IMR-90 (cell line): ENCODE results near the gene METTL15. TPM values are rescaled to one million over a fixed set of nuclear protein-coding genes. Genes with fewer than 3 reads are reported as not detected.

Experiments used
- ATAC-seq: fragments of 200-7000 bp; cut with Tn5 transposase; 2 replicates; pipeline ENCODE4 v1.9.1; 2020; ENCODE audit warnings: low read depth, mild to moderate bottlenecking, moderate library complexity
- BruUV-seq: library from RNA; stranded (reverse); fragments of 400-500 nt; replicated peaks from 2 replicates; lab custom pipeline; 2021; lab: Mats Ljungman, UMichigan
- CTCF ChIA-PET: fragments of 300-600 bp; formaldehyde crosslinking; extraction: SDS; loops from one replicate; lab custom pipeline; 2021; ENCODE audit warnings: antibody characterized with exemption; lab: Yijun Ruan, JAX
- POLR2A ChIA-PET: fragments of 300-600 bp; sonication (Branson Sonifier 250); formaldehyde crosslinking; loops from one replicate; lab custom pipeline; 2022; ENCODE audit warnings: antibody characterized with exemption; ENCODE audit not compliant: unreplicated experiment; lab: Charles Lee
- DNase-seq: peaks from one replicate; pipeline ENCODE4 v3.0.0; 2013
- H2AFZ ChIP-seq: replicated peaks from 2 replicates; pipeline ENCODE3; 2013; ENCODE audit warnings: low read length, mild to moderate bottlenecking; ENCODE audit not compliant: poor library complexity
- H2AK5ac ChIP-seq: 2 replicates; pipeline ENCODE4 v1.6.1; 2013; ENCODE audit warnings: low read depth, low read length, inconsistent platforms
- H2AK9ac ChIP-seq: replicated peaks from 2 replicates; pipeline ENCODE3; 2013; ENCODE audit warnings: mild to moderate bottlenecking, low read depth, low read length, moderate library complexity; ENCODE audit not compliant: poor library complexity
- H2BK120ac ChIP-seq: 2 replicates; pipeline ENCODE4 v1.6.1; 2013; ENCODE audit warnings: low read depth, low read length, inconsistent platforms
- H2BK15ac ChIP-seq: 3 replicates; pipeline ENCODE4 v1.6.1; 2013; ENCODE audit warnings: low read depth, low read length, inconsistent platforms
- H2BK20ac ChIP-seq: 2 replicates; pipeline ENCODE4 v1.6.1; 2013; ENCODE audit warnings: low read depth, mild to moderate bottlenecking, inconsistent platforms, low read length, moderate library complexity
- H2BK5ac ChIP-seq: 2 replicates; pipeline ENCODE4 v1.6.1; 2013; ENCODE audit warnings: mild to moderate bottlenecking, low read depth, low read length, inconsistent platforms; ENCODE audit not compliant: poor library complexity, severe bottlenecking
- H3K14ac ChIP-seq: replicated peaks from 2 replicates; pipeline ENCODE4 v1.6.1; 2013; ENCODE audit warnings: low read depth, low read length, inconsistent platforms
- H3K18ac ChIP-seq: 2 replicates; pipeline ENCODE4 v1.6.1; 2013; ENCODE audit warnings: low read depth, low read length, control low read depth
- H3K23ac ChIP-seq: 2 replicates; pipeline ENCODE4 v1.6.1; 2013; ENCODE audit warnings: low read depth, low read length, inconsistent platforms
- H3K27ac ChIP-seq: 2 replicates; pipeline ENCODE4 v1.5.1; 2013; ENCODE audit warnings: mild to moderate bottlenecking, control low read depth, low read length; ENCODE audit not compliant: insufficient read depth
- H3K27me3 ChIP-seq: 2 replicates; pipeline ENCODE4 v1.6.1; 2013; ENCODE audit warnings: low read length; ENCODE audit not compliant: control insufficient read depth, insufficient read depth
- H3K36me3 ChIP-seq: 2 replicates; pipeline ENCODE4 v1.6.1; 2013; ENCODE audit warnings: low read length, mixed read lengths; ENCODE audit not compliant: control insufficient read depth, insufficient read depth
- H3K4ac ChIP-seq: 2 replicates; pipeline ENCODE4 v1.6.1; 2013; ENCODE audit warnings: low read depth, low read length, inconsistent platforms
- H3K4me1 ChIP-seq: 2 replicates; pipeline ENCODE4 v1.6.1; 2013; ENCODE audit warnings: low read length, mixed read lengths; ENCODE audit not compliant: control insufficient read depth, insufficient read depth
- H3K4me2 ChIP-seq: 2 replicates; pipeline ENCODE4 v1.6.1; 2013; ENCODE audit warnings: low read depth, mild to moderate bottlenecking, control low read depth, low read length, moderate library complexity
- H3K4me3 ChIP-seq: 2 replicates; pipeline ENCODE4 v1.5.1; 2013; ENCODE audit warnings: low read depth, mild to moderate bottlenecking, control low read depth, low read length, moderate library complexity; ENCODE audit not compliant: insufficient read depth
- H3K56ac ChIP-seq: 2 replicates; pipeline ENCODE4 v1.6.1; 2013; ENCODE audit warnings: low read length, inconsistent platforms; ENCODE audit not compliant: insufficient read depth; ENCODE audit errors: extremely low read depth
- H3K79me1 ChIP-seq, 2 experiments: 2 replicates each; pipeline ENCODE4 v1.6.1; 2013; ENCODE audit warnings: low read length in 2 of 2, inconsistent platforms in 1 of 2, low read depth in 1 of 2
- H3K9ac ChIP-seq: 2 replicates; pipeline ENCODE4 v1.6.1; 2013; ENCODE audit warnings: low read depth, low read length, control low read depth
- H3K9me1 ChIP-seq: 2 replicates; pipeline ENCODE4 v1.6.1; 2013; ENCODE audit warnings: low read length, inconsistent platforms; ENCODE audit not compliant: insufficient read depth
- H3K9me3 ChIP-seq: 2 replicates; pipeline ENCODE4 v1.6.1; 2013; ENCODE audit warnings: low read length; ENCODE audit not compliant: control insufficient read depth, insufficient read depth
- H4K20me1 ChIP-seq: 2 replicates; pipeline ENCODE4 v1.6.1; 2013; ENCODE audit warnings: low read length, inconsistent platforms; ENCODE audit not compliant: insufficient read depth
- H4K5ac ChIP-seq: 2 replicates; pipeline ENCODE4 v1.6.1; 2013; ENCODE audit warnings: mild to moderate bottlenecking, low read depth, low read length, control low read depth
- H4K8ac ChIP-seq, 2 experiments: 2 replicates each; pipeline ENCODE4 v1.6.1; 2013; ENCODE audit warnings: low read depth in 2 of 2, low read length in 2 of 2, control low read depth in 1 of 2, inconsistent platforms in 1 of 2
- H4K91ac ChIP-seq: 2 replicates; pipeline ENCODE4 v1.6.1; 2013; ENCODE audit warnings: low read depth, low read length, inconsistent platforms; ENCODE audit not compliant: insufficient read depth
- MAFK ChIP-seq: IDR thresholded peaks from 2 replicates; pipeline ENCODE4 v1.6.1; 2012; ENCODE audit warnings: low read depth, low read length, improper control_type of control experiment
- MAZ ChIP-seq: IDR thresholded peaks from 2 replicates; pipeline ENCODE4 v1.6.1; 2012; ENCODE audit warnings: low read depth, mild to moderate bottlenecking, low read length, improper control_type of control experiment, moderate library complexity, borderline replicate concordance
- WGBS, 2 experiments: methylation state at CpG; one replicate each; pipeline versions ENCODE4 v1.1.5 to v1.1.7; 2013; ENCODE audit warnings: missing lambda C conversion rate in 2 of 2; ENCODE audit not compliant: insufficient read length in 1 of 2; ENCODE audit errors: extremely low coverage in 2 of 2; 5-methylcytosine and 5-hydroxymethylcytosine counted together
- dilution Hi-C: fragments of 300-500 bp; cut with HindIII; formaldehyde crosslinking; loops from one replicate; pipeline ENCODE4 v1.14.3; 2018; ENCODE audit warnings: low sequenced_read_pairs; ENCODE audit not compliant: unreplicated experiment
- in situ Hi-C: fragments of 300-500 bp; cut with MboI; formaldehyde crosslinking; loops from 3 replicates; pipeline ENCODE4 v1.14.3; 2019; ENCODE audit warnings: low sequenced_read_pairs, inconsistent platforms, mixed read lengths
- intact Hi-C: fragments of 100-400 bp; cut with micrococcal nuclease; formaldehyde crosslinking; loops from 2 replicates; pipeline ENCODE4 v1.10.0; 2022
- polyA plus RNA-seq, 3 experiments: library from polyadenylated mRNA; depleted of rRNA; stranded (reverse); fragments of >200 nt; gene quantifications; 2 replicates each; pipeline ENCODE4 v1.2.3, GENCODE V29; 2012; ENCODE audit warnings: low replicate concordance in 1 of 3
- total RNA-seq: library from RNA; depleted of rRNA; stranded (reverse); fragments of >200 nt; gene quantifications from 2 replicates; pipeline ENCODE4 v1.2.3, GENCODE V29; 2012

METTL15 gene
- total and polyA plus RNA-seq, 2 of the 4 experiments (the other 2 are of a cell fraction), result 6.5 to 30.5 TPM

DNA sequence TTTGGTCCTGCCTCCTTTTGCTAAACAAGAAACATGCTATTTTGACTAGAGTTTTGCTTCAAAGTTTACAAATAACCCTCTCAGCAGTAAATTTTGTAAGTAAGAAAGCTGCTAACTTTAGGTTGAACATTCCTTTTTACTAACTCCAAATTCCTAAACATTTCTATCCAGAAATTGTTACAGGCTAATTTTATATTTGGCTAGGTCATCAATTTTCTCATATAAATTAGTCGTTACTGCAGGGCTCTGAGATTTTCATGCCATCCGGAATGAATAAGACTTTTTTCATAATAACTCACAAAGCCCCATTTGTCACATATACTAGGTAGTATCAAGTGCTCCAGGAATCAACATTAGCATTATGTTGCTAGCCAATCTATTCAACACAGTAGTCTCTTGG lies 143.1 kb downstream of the METTL15 start:
- no peak overlapping the region for H3K56ac ChIP-seq
- no peaks in the 10 kb centered on the region for H3K27me3 ChIP-seq
- H4K5ac ChIP-seq, result no peak overlapping the region
- DNase-seq (no peak), ATAC-seq (no peak)
- H2AFZ ChIP-seq, result no peak overlapping the region
- no CpG with 5 or more reads among the region's 2 CpGs for WGBS, 2 experiments
- no peaks in the 10 kb centered on the region for H4K20me1 ChIP-seq
- H3K18ac ChIP-seq, result no peak overlapping the region
- H3K9me1 ChIP-seq, result no peaks in the 10 kb centered on the region
- intact Hi-C loops (no loop called here), in situ Hi-C loops (no loop called here), dilution Hi-C loops (no loop called here)
- no peak overlapping the region for H2AK9ac ChIP-seq
- CTCF ChIA-PET, result no interaction called here
- H2BK120ac ChIP-seq, result no peak overlapping the region
- no peak overlapping the region for H3K9ac ChIP-seq
- H3K14ac ChIP-seq, result no peak overlapping the region
- H3K4me2 ChIP-seq, result no peak overlapping the region
- H3K9me3 ChIP-seq, result 0 out of 2 replicates have a peak, but pooled peaks cover 4% of the 10 kb centered on the region
- BruUV-seq, result no TSS peak
- H2BK5ac ChIP-seq, result no peak overlapping the region
- no peak overlapping the region for H2BK15ac ChIP-seq
- H4K91ac ChIP-seq, result no peak overlapping the region
- POLR2A ChIA-PET, result no interaction called here
- peak; percentile 45 for TF ChIP-seq MAFK
- TF ChIP-seq MAZ, result no peak
- no peaks in the 10 kb centered on the region for H3K36me3 ChIP-seq
- H3K79me1 ChIP-seq, result peaks cover 8 to 11% of the 10 kb centered on the region in 2 experiments; a peak in 1 of 4 replicates
- H4K8ac ChIP-seq, result no peak overlapping the region
- H2AK5ac ChIP-seq, result no peak overlapping the region
- no peak overlapping the region for H2BK20ac ChIP-seq
- no peak overlapping the region for H3K4me3 ChIP-seq
- no peak overlapping the region for H3K4ac ChIP-seq
- no peaks in the 10 kb centered on the region for H3K4me1 ChIP-seq
- H3K27ac ChIP-seq, result no peak overlapping the region
- no peak overlapping the region for H3K23ac ChIP-seq
